CD4-positive, alpha-beta T cell (primary cell): ENCODE data around the gene EPHB1. TPM values are rescaled to one million over a fixed set of nuclear protein-coding genes. Genes with fewer than 3 reads are reported as not detected.

Experiments used
- ATAC-seq: fragments of 200-7000 bp; cut with Tn5 transposase; one replicate; pipeline ENCODE4 v1.10.0; 2022; ENCODE audit warnings: mild to moderate bottlenecking; ENCODE audit not compliant: poor library complexity
- CTCF ChIA-PET: fragments of 350-600 bp; sonication (Branson Sonifier 250); formaldehyde crosslinking; loops from one replicate; lab custom pipeline; 2021; ENCODE audit warnings: antibody characterized with exemption, inconsistent platforms; lab: Charles Lee
- POLR2A ChIA-PET: fragments of 350-600 bp; sonication (Branson Sonifier 250); formaldehyde crosslinking; loops from one replicate; lab custom pipeline; 2021; ENCODE audit warnings: antibody characterized with exemption, inconsistent platforms; lab: Charles Lee
- DNase-seq, 14 experiments: peaks; one replicate each; pipeline ENCODE4 v3.0.0-alpha.2; 2013 to 2020; ENCODE audit warnings: mixed read lengths in 2 of 14
- H3K27ac ChIP-seq, 2 donors: one replicate each; pipeline versions ENCODE4 v1.5.1 to v1.7.0; 2013; ENCODE audit warnings: low read length in 2 of 2, low read depth in 1 of 2, mild to moderate bottlenecking in 1 of 2
- H3K27me3 ChIP-seq, 2 experiments: 1 replicate in 1 of 2; 2 replicates in 1 of 2; pipeline versions ENCODE4 v1.6.1 to v1.7.0; 2013; ENCODE audit warnings: low read length in 2 of 2, control low read depth in 1 of 2, mild to moderate bottlenecking in 1 of 2, moderate library complexity in 1 of 2; ENCODE audit not compliant: insufficient read depth in 2 of 2, control insufficient read depth in 1 of 2
- H3K36me3 ChIP-seq: one replicate; pipeline ENCODE4 v1.6.1; 2013; ENCODE audit warnings: low read length, control low read depth; ENCODE audit not compliant: insufficient read depth
- H3K4me1 ChIP-seq: one replicate; pipeline ENCODE4 v1.6.1; 2013; ENCODE audit warnings: low read length, control low read depth; ENCODE audit not compliant: insufficient read depth
- H3K4me3 ChIP-seq: one replicate; pipeline ENCODE4 v1.5.1; 2013; ENCODE audit warnings: mild to moderate bottlenecking, low read length, moderate library complexity
- H3K9me3 ChIP-seq, 2 experiments: 1 replicate in 1 of 2; 2 replicates in 1 of 2; pipeline versions ENCODE4 v1.6.1 to v1.7.0; 2013; ENCODE audit warnings: low read length in 2 of 2, mild to moderate bottlenecking in 2 of 2, control low read depth in 1 of 2, moderate library complexity in 1 of 2; ENCODE audit not compliant: control insufficient read depth in 1 of 2, insufficient read depth in 1 of 2
- H3K27ac Mint-ChIP-seq: one replicate; pipeline ENCODE4 v1.8.0; 2020; ENCODE audit warnings: mixed read lengths
- H3K27me3 Mint-ChIP-seq: one replicate; pipeline ENCODE4 v1.8.0; 2021; ENCODE audit warnings: mixed read lengths
- H3K36me3 Mint-ChIP-seq: one replicate; pipeline ENCODE4 v1.8.0; 2021; ENCODE audit warnings: low read depth, mixed read lengths
- H3K4me1 Mint-ChIP-seq: one replicate; pipeline ENCODE4 v1.8.0; 2021; ENCODE audit warnings: low read depth, mixed read lengths
- H3K4me3 Mint-ChIP-seq: one replicate; pipeline ENCODE4 v1.8.0; 2020; ENCODE audit warnings: mild to moderate bottlenecking, mixed read lengths
- H3K9me3 Mint-ChIP-seq: one replicate; pipeline ENCODE4 v1.8.0; 2020; ENCODE audit warnings: mixed read lengths
- CTCF ChIP-seq: fragments of 200-600 bp; IDR thresholded peaks from one replicate; pipeline ENCODE4 v1.8.0; 2022; ENCODE audit warnings: antibody characterized with exemption, mild to moderate bottlenecking
- intact Hi-C, 2 experiments: fragments of 100-400 bp; cut with DNase I in 1 of 2; cut with micrococcal nuclease in 1 of 2; formaldehyde crosslinking; loops; one replicate each; pipeline versions ENCODE4 v1.15.1 to v1.9.0; 2023 to 2025; cut with DNase I, micrococcal nuclease
- total RNA-seq, 174 experiments: library from RNA in 2 of 174; stranded (reverse) in 2 of 174; gene quantifications; one replicate each; pipeline ENCODE4 v1.2.3 and lab custom pipeline; 2021 to 2026

Gene EPHB1
- total RNA-seq, 2 experiments from 2014 or later = 0.08 to 0.49 TPM

DNA sequence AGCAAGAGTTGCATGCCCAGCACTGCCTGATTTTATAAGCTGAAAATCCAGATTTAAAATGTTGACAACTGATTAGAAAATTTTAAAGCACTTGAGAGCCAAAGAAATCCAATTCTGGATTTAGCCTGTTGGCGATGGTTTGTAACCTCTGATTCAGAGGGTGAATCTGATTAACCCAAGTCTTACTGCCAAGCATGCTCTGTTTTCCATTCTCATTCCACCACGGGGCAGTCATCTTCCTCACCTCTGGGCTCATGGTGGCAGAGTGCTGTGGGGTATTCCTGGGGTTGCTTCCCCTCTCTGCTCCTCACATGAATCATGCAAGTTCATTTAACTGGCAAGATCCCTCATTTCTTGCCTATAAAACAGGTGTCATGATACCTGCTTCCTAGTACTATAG is 342.2 kb downstream of the EPHB1 start:
- Mint-ChIP-seq H3K27ac (no peak overlapping the region), H3K36me3 (no peaks in the 10 kb centered on the region), H3K4me1 (no peaks in the 10 kb centered on the region), H3K27me3 (no peaks in the 10 kb centered on the region), H3K4me3 (no peak overlapping the region), H3K9me3 (no peaks in the 10 kb centered on the region)
- Histone ChIP-seq H3K36me3 (no peaks in the 10 kb centered on the region), H3K4me3 (no peak overlapping the region), H3K27me3 (no peaks in the 10 kb centered on the region), H3K4me1 (no peaks in the 10 kb centered on the region), H3K9me3 (peaks cover 0 to 6% of the 10 kb centered on the region in 2 experiments), H3K27ac (no peak overlapping the region)
- ChIA-PET CTCF (no interaction called here), POLR2A (no interaction called here)
- TF ChIP-seq CTCF = no peak
- ATAC-seq (no peak), DNase-seq (no peak)
- intact Hi-C loops = no loop called here

DNA sequence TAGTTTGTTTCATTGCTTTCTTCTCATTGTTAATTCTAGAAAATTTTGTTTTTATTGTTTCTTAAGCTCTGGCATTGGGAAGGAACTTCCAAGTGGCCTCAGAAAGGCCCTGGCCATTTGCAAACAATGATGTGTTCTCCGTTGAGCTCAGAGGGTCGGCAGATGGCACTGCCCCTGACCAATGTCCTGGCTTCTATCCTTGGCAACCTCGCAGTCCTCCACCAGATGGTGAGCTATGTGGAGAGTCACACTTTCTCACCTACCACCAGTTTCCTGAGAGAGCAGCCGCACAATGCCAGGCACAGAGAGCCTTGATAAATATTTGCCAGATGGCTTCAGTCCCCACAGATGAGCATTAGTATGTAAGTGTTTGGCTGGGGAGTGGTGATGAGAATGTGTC is 343.7 kb downstream of the EPHB1 start:
- H3K27me3 ChIP-seq = no peaks in the 10 kb centered on the region
- TF ChIP-seq CTCF = no peak
- Mint-ChIP-seq H3K36me3 (no peaks in the 10 kb centered on the region), H3K27me3 (no peaks in the 10 kb centered on the region), H3K27ac (no peak overlapping the region), H3K4me3 (no peak overlapping the region), H3K4me1 (no peaks in the 10 kb centered on the region), H3K9me3 (no peaks in the 10 kb centered on the region)
- no peak overlapping the region for H3K27ac ChIP-seq
- ChIA-PET POLR2A (no interaction called here), CTCF (no interaction called here)
- ATAC-seq (no peak), DNase-seq (no peak)
- no peaks in the 10 kb centered on the region for H3K36me3 ChIP-seq
- no peaks in the 10 kb centered on the region for H3K4me1 ChIP-seq
- H3K4me3 ChIP-seq = no peak overlapping the region
- H3K9me3 ChIP-seq = peaks cover 0 to 8% of the 10 kb centered on the region in 2 experiments
- intact Hi-C loops = no loop called here

- no peak for TF ChIP-seq CTCF
- no peak overlapping the region for H3K4me3 Mint-ChIP-seq
- POLR2A ChIA-PET = no interaction called here
- no peaks in the 10 kb centered on the region for H3K9me3 Mint-ChIP-seq
- Histone ChIP-seq H3K4me3 (no peak overlapping the region), H3K36me3 (no peaks in the 10 kb centered on the region), H3K27me3 (no peaks in the 10 kb centered on the region), H3K9me3 (peaks cover 0 to 10% of the 10 kb centered on the region in 2 experiments), H3K4me1 (no peaks in the 10 kb centered on the region), H3K27ac (no peak overlapping the region)
- CTCF ChIA-PET = no interaction called here
- no peaks in the 10 kb centered on the region for H3K27me3 Mint-ChIP-seq
- ATAC-seq (no peak), DNase-seq (no peak)
- H3K27ac Mint-ChIP-seq = no peak overlapping the region
- H3K36me3 Mint-ChIP-seq = no peaks in the 10 kb centered on the region
- intact Hi-C loops = no loop called here
- no peaks in the 10 kb centered on the region for H3K4me1 Mint-ChIP-seq
Observed at GRCh38 chr3:135140591-135140990, 345.5 kb downstream of the EPHB1 start.
